Common myeloid progenitor, CD34-positive (primary cell): ENCODE data around the gene ATP8A2.

ENCODE experiments used
- CTCF ChIA-PET: fragments of 350-600 bp; sonication (Branson Sonifier 250); formaldehyde crosslinking; loops from one replicate; lab custom pipeline; 2021; ENCODE audit warnings: antibody characterized with exemption; lab: Charles Lee
- POLR2A ChIA-PET: fragments of 350-600 bp; sonication (Branson Sonifier 250); formaldehyde crosslinking; loops from one replicate; lab custom pipeline; 2021; ENCODE audit warnings: antibody characterized with exemption; lab: Charles Lee
- DNase-seq, 3 donors: peaks; one replicate each; pipeline versions ENCODE4 v3.0.0 to v3.0.0-alpha.2; 2013
- H3K27ac ChIP-seq, 2 experiments: 1 replicate in 1 of 2; 2 replicates in 1 of 2; pipeline ENCODE4 v1.7.0; 2013; ENCODE audit warnings: inconsistent platforms in 2 of 2, low read length in 2 of 2, mild to moderate bottlenecking in 2 of 2, low read depth in 1 of 2, moderate library complexity in 1 of 2; ENCODE audit not compliant: severe bottlenecking in 2 of 2, insufficient read depth in 1 of 2, poor library complexity in 1 of 2
- H3K27me3 ChIP-seq, 5 experiments: replicated peaks in 2 of 5; 1 replicate in 3 of 5; 2 replicates in 2 of 5; pipeline versions ENCODE4 v1.6.1 to v1.7.0; 2013; ENCODE audit warnings: low read length in 4 of 5, mild to moderate bottlenecking in 2 of 5, moderate library complexity in 2 of 5, inconsistent platforms in 1 of 5; ENCODE audit not compliant: insufficient read depth in 5 of 5, control insufficient read depth in 4 of 5
- H3K36me3 ChIP-seq, 4 experiments: 1 replicate in 2 of 4; 2 replicates in 2 of 4; pipeline versions ENCODE4 v1.6.1 to v1.7.0; 2013; ENCODE audit warnings: low read length in 3 of 4, control low read depth in 1 of 4, mild to moderate bottlenecking in 1 of 4; ENCODE audit not compliant: control insufficient read depth in 4 of 4, insufficient read depth in 4 of 4
- H3K4me1 ChIP-seq, 4 experiments: 1 replicate in 3 of 4; 2 replicates in 1 of 4; pipeline versions ENCODE4 v1.6.1 to v1.7.1; 2013; ENCODE audit warnings: low read length in 3 of 4, mild to moderate bottlenecking in 3 of 4, control low read depth in 1 of 4, inconsistent platforms in 1 of 4, moderate library complexity in 1 of 4; ENCODE audit not compliant: control insufficient read depth in 4 of 4, insufficient read depth in 4 of 4; ENCODE audit errors: control extremely low read depth in 1 of 4
- H3K4me3 ChIP-seq, 7 experiments: 1 replicate in 4 of 7; 2 replicates in 3 of 7; pipeline versions ENCODE4 v1.5.1 to v1.7.0; 2013; ENCODE audit warnings: mild to moderate bottlenecking in 7 of 7, low read length in 6 of 7, moderate library complexity in 6 of 7, inconsistent platforms in 2 of 7, low read depth in 2 of 7, control low read depth in 1 of 7; ENCODE audit not compliant: insufficient read depth in 4 of 7, control insufficient read depth in 1 of 7; ENCODE audit errors: extremely low read depth in 1 of 7
- H3K9me3 ChIP-seq, 5 experiments: 1 replicate in 4 of 5; 2 replicates in 1 of 5; pipeline versions ENCODE4 v1.6.1 to v1.7.1; 2013; ENCODE audit warnings: low read length in 4 of 5, mild to moderate bottlenecking in 2 of 5, inconsistent platforms in 1 of 5, low read depth in 1 of 5, moderate library complexity in 1 of 5; ENCODE audit not compliant: control insufficient read depth in 4 of 5, insufficient read depth in 2 of 5; ENCODE audit errors: control extremely low read depth in 1 of 5
- WGBS: methylation state at CpG from one replicate; pipeline ENCODE4 v1.1.5; 2013; ENCODE audit not compliant: insufficient coverage; 5-methylcytosine and 5-hydroxymethylcytosine counted together

The ATP8A2 gene

GRCh38 chr13:25930653-25931052, 558.9 kb downstream of the ATP8A2 start:
- no peak overlapping the region for H3K27ac ChIP-seq
- no peaks in the 10 kb centered on the region for H3K4me1 ChIP-seq
- peaks cover 0 to 20% (median 5%) of the 10 kb centered on the region in 5 experiments for H3K27me3 ChIP-seq
- ChIA-PET CTCF (interaction anchor here (0.7 kb wide), 1 partner anchor 12 kb away, joined by 3 read pairs; no protein-coding TSS in a partner anchor), POLR2A (no interaction called here)
- H3K9me3 ChIP-seq = no peaks in the 10 kb centered on the region
- no peak for DNase-seq
- no peaks in the 10 kb centered on the region for H3K36me3 ChIP-seq
- no peak overlapping the region for H3K4me3 ChIP-seq
- 53% methylated on average over 5 of the region's 6 CpGs for WGBS

- POLR2A ChIA-PET = no interaction called here
- Histone ChIP-seq H3K4me3 (no peak overlapping the region), H3K36me3 (no peaks in the 10 kb centered on the region), H3K27ac (no peak overlapping the region), H3K9me3 (no peaks in the 10 kb centered on the region), H3K4me1 (no peaks in the 10 kb centered on the region), H3K27me3 (peaks cover 0 to 17% (median 4%) of the 10 kb centered on the region in 5 experiments)
- 86% methylated on average over 1 of the region's 1 CpG for WGBS
- CTCF ChIA-PET = no interaction called here
- no peak for DNase-seq
Observed at GRCh38 chr13:25932365-25932764, 560.6 kb downstream of the ATP8A2 start.

GRCh38 chr13:25933520-25933919, 561.7 kb downstream of the ATP8A2 start:
- no peak overlapping the region for H3K4me3 ChIP-seq
- no peaks in the 10 kb centered on the region for H3K36me3 ChIP-seq
- CTCF ChIA-PET = no interaction called here
- H3K27me3 ChIP-seq = peaks cover 0 to 13% (median 2%) of the 10 kb centered on the region in 5 experiments
- WGBS = 94% methylated on average over 4 of the region's 4 CpGs
- POLR2A ChIA-PET = no interaction called here
- no peaks in the 10 kb centered on the region for H3K4me1 ChIP-seq
- DNase-seq = no peak
- no peak overlapping the region for H3K27ac ChIP-seq
- H3K9me3 ChIP-seq = no peaks in the 10 kb centered on the region

GRCh38 chr13:25934127-25934526, 562.4 kb downstream of the ATP8A2 start:
- Histone ChIP-seq H3K27ac (no peak overlapping the region), H3K4me3 (no peak overlapping the region), H3K36me3 (no peaks in the 10 kb centered on the region), H3K4me1 (no peaks in the 10 kb centered on the region), H3K9me3 (no peaks in the 10 kb centered on the region), H3K27me3 (peaks cover 0 to 10% (median 2%) of the 10 kb centered on the region in 5 experiments)
- DNase-seq = no peak
- WGBS = 92% methylated on average over 5 of the region's 6 CpGs
- ChIA-PET POLR2A (no interaction called here), CTCF (no interaction called here)

- 65% methylated on average over 24 of the region's 24 CpGs for WGBS
- ChIA-PET CTCF (no interaction called here), POLR2A (no interaction called here)
- H3K27ac ChIP-seq = no peak overlapping the region
- no peak for DNase-seq
- H3K4me1 ChIP-seq = peaks cover 0 to 2% (median 0%) of the 10 kb centered on the region in 4 experiments
- H3K36me3 ChIP-seq = no peaks in the 10 kb centered on the region
- peaks cover 0 to 4% (median 0%) of the 10 kb centered on the region in 5 experiments for H3K9me3 ChIP-seq
- peaks cover 0 to 20% (median 2%) of the 10 kb centered on the region in 5 experiments for H3K27me3 ChIP-seq
- no peak overlapping the region for H3K4me3 ChIP-seq
Observed at GRCh38 chr13:25939961-25940687, 568.4 kb downstream of the ATP8A2 start.

GRCh38 chr13:25943081-25943480, 571.3 kb downstream of the ATP8A2 start:
- no peak overlapping the region for H3K27ac ChIP-seq
- peaks cover 0 to 4% (median 0%) of the 10 kb centered on the region in 5 experiments for H3K9me3 ChIP-seq
- H3K4me3 ChIP-seq = no peak overlapping the region
- 25% methylated on average over 1 of the region's 5 CpGs for WGBS
- DNase-seq = no peak
- ChIA-PET POLR2A (no interaction called here), CTCF (no interaction called here)
- peaks cover 0 to 2% (median 0%) of the 10 kb centered on the region in 4 experiments for H3K4me1 ChIP-seq
- no peaks in the 10 kb centered on the region for H3K36me3 ChIP-seq
- peaks cover 0 to 20% (median 0%) of the 10 kb centered on the region in 5 experiments for H3K27me3 ChIP-seq

- WGBS = 95% methylated on average over 5 of the region's 6 CpGs
- Histone ChIP-seq H3K27ac (no peak overlapping the region), H3K4me1 (peaks cover 0 to 2% (median 0%) of the 10 kb centered on the region in 4 experiments), H3K27me3 (peaks cover 0 to 20% (median 0%) of the 10 kb centered on the region in 5 experiments), H3K36me3 (no peaks in the 10 kb centered on the region), H3K9me3 (peaks cover 0 to 4% (median 0%) of the 10 kb centered on the region in 5 experiments), H3K4me3 (no peak overlapping the region)
- ChIA-PET CTCF (no interaction called here), POLR2A (no interaction called here)
- no peak for DNase-seq
Observed at GRCh38 chr13:25943658-25944057, 571.9 kb downstream of the ATP8A2 start.
